Stimulated activated naive CD8-positive, alpha-beta T cell treated with anti-CD3 and anti-CD28 coated beads, Interleukin-15, amount 100 ng/mL, for 72 hours (primary cell): Measurements from ENCODE around the gene MARS2.
"Not testable (repeated sequence)": the region's sequence is repeated elsewhere in the genome, so short reads cannot be mapped to it uniquely, and the experiment has no call there.

Experiments used
- ATAC-seq: fragments of 150-1000 bp; cut with Tn5 transposase; 2 replicates; pipeline ENCODE4 v1.10.0; 2021; ENCODE audit warnings: mild to moderate bottlenecking, moderate library complexity
- DNase-seq, 2 donors: peaks; one replicate each; pipeline ENCODE4 v3.0.0; 2021 to 2022
- H3K27ac Mint-ChIP-seq, 2 donors: one replicate each; pipeline ENCODE4 v1.8.0; 2022; ENCODE audit warnings: mild to moderate bottlenecking in 2 of 2, mixed read lengths in 2 of 2, moderate library complexity in 2 of 2
- H3K27me3 Mint-ChIP-seq: one replicate; pipeline ENCODE4 v1.8.0; 2022; ENCODE audit warnings: mixed read lengths
- H3K4me1 Mint-ChIP-seq: one replicate; pipeline ENCODE4 v1.8.0; 2022; ENCODE audit warnings: mild to moderate bottlenecking, mixed read lengths
- H3K4me3 Mint-ChIP-seq, 2 donors: one replicate each; pipeline ENCODE4 v1.8.0; 2022; ENCODE audit warnings: mild to moderate bottlenecking in 2 of 2, mixed read lengths in 2 of 2, moderate library complexity in 1 of 2
- H3K9me3 Mint-ChIP-seq, 2 donors: one replicate each; pipeline ENCODE4 v1.8.0; 2022; ENCODE audit warnings: mixed read lengths in 2 of 2

MARS2 gene

DNA sequence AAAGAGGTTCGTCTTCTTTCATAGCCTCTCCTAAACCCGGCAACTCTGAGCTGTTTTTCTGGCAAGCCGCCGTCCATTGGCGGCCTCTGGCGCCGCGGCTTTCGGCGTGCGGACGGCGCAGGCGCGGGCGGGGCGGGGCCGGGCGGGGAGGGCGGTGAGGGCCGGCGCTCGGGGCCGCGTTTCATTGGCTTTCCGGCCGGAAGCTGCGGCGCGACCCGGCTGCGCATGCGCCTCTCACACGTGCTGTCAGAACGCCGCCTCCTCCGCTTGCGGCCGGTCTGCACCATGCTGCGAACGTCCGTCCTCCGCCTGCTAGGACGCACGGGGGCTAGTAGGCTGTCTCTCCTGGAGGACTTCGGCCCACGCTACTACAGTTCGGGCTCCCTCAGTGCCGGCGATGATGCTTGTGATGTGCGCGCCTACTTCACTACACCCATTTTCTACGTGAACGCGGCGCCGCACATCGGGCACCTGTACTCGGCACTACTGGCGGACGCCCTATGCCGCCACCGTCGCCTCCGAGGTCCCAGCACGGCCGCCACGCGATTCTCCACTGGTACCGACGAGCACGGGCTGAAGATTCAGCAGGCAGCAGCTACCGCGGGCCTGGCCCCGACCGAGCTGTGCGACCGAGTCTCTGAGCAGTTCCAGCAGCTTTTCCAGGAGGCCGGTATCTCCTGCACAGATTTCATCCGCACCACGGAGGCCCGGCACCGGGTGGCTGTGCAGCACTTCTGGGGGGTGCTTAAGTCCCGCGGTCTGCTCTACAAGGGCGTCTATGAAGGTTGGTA is at the start of gene MARS2:
TSS of gene MARS2 (plus strand) at position 249 of the 791 bp plus-strand sequence. CDS start at position 286, 37 bp downstream.
- H3K4me3 Mint-ChIP-seq: peak within 1 kb of the TSS; percentile 91 to 94
- ATAC-seq: peak; percentile 84
- H3K4me1 Mint-ChIP-seq: peaks cover 58% of the 10 kb centered on the region
- DNase-seq: peak; percentile 91 to 93
- H3K27ac Mint-ChIP-seq: peak within 1 kb of the TSS; percentile 93 to 96
- H3K9me3 Mint-ChIP-seq: no peaks in the 10 kb centered on the region
- H3K27me3 Mint-ChIP-seq: no peaks in the 10 kb centered on the region

DNA sequence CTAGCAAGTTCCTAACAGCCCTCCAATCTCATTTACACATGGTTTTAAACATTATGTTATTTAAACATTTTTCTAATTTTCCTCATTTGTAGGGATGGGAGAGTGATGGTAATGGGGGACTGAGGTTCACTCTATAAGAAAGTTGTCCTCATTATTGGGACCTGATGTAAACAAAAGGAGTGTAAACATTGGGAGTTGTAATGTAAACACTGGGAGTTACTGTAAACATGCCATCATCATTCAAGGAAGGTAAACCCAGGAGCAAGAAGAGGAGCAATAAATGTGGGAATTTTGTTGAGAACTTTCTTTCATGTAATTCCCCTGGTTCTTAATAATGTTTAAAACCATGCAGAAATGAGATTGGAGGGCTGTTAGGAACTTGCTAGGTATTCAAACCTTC is 47.6 kb upstream of the MARS2 start:
- Mint-ChIP-seq H3K9me3 (no peaks in the 10 kb centered on the region), H3K27me3 (no peaks in the 10 kb centered on the region), H3K4me3 (no peak overlapping the region), H3K4me1 (no peaks in the 10 kb centered on the region), H3K27ac (peak overlapping the region in 1 of 2 donors; percentile 11)
- ATAC-seq: no peak
- DNase-seq: no peak

DNA sequence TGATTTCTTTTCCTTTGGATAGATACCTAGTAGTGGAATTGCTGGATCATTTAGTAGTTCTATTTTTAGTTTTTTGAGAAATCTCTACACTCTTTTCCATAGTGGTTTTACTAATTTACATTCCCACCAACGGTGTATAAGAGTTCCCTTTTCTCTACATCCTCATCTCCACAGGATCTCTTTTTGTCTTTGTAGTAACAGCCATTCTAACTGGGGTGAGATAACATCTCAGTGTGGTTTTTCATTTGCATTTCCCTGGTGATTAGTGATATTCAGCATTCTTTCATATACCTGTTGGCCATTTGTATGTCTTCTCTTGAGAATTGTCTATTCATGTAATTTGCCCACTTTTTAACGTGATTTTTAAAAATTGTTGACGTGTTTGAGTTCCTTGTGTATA is 43.5 kb upstream of the MARS2 start:
- Mint-ChIP-seq H3K4me1 (no peaks in the 10 kb centered on the region), H3K9me3 (peaks cover 5 to 12% of the 10 kb centered on the region in 2 donors), H3K27ac (no peak overlapping the region), H3K27me3 (no peaks in the 10 kb centered on the region), H3K4me3 (no peak overlapping the region)
- ATAC-seq (no peak), DNase-seq (no peak)

DNA sequence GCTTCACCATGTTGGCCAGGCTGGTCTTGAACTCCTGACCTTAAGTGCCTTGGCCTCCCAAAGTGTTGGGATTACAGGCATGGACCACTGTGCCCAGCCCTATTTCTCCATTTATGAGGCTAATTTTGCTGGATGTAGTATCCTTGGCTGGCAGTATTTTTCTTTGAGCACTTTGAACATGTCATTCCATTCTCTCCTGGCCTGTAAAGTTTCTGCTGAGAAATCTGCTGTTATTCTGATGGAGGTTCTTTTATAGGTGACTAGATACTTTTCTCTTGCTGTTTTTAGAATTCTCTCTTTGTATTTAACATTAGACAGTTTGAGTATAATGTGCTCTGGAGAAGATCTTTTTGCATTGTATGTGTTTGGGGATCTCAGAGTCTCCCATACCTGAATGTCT is 38.9 kb upstream of the MARS2 start:
- Mint-ChIP-seq H3K9me3 (peaks cover 12 to 24% of the 10 kb centered on the region in 2 donors), H3K27ac (no peak overlapping the region), H3K4me3 (no peak overlapping the region), H3K4me1 (peaks cover 6% of the 10 kb centered on the region), H3K27me3 (no peaks in the 10 kb centered on the region)
- DNase-seq (no peak), ATAC-seq (no peak)

DNA sequence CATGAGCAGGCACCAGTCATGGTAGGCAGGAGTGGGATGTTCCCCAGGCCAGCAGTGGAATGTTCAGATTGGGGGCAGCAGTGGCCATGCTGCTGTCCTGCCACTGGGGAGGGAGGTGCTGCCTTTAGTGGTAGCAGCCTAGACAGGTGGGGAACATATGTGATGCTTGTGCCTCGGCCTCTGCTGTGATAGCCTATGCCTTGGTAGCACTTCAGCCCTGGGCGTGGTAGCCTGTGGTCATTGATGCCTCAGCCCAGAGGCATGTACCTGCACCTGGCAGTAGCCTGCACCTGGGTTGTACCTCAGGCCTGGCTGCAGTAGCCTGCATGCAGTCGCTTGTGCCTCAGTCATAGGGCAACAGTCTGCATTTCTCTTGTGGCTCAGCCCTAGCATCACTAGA is 36.9 kb upstream of the MARS2 start:
- peaks cover 6% of the 10 kb centered on the region for H3K4me1 Mint-ChIP-seq
- no peaks in the 10 kb centered on the region for H3K27me3 Mint-ChIP-seq
- no peak for ATAC-seq
- H3K4me3 Mint-ChIP-seq: no peak overlapping the region
- no peak for DNase-seq
- H3K9me3 Mint-ChIP-seq: peaks cover 12 to 24% of the 10 kb centered on the region in 2 donors
- no peak overlapping the region for H3K27ac Mint-ChIP-seq

DNA sequence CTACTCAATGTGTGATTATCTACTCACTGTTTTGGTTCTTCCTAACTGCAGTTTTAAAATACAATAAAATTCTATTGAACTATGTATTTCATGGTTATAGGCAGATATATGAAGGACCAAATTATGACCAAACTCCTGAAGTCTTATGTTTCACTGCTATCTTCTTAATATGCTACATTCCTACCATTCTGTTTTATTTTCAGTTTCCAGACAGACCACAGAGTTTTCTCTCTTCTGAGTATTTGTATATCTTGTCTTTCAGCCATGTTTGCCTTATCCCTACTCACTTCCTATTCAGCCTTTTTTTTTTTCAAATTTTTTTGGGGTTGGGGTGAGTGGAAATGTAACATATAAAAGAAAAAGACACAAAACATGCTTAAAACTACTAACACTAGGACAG is 36.1 kb upstream of the MARS2 start:
- ATAC-seq: no peak
- H3K9me3 Mint-ChIP-seq: peaks cover 12 to 24% of the 10 kb centered on the region in 2 donors
- no peak overlapping the region for H3K27ac Mint-ChIP-seq
- no peak overlapping the region for H3K4me3 Mint-ChIP-seq
- H3K4me1 Mint-ChIP-seq: peaks cover 6% of the 10 kb centered on the region
- H3K27me3 Mint-ChIP-seq: no peaks in the 10 kb centered on the region
- no peak for DNase-seq

DNA sequence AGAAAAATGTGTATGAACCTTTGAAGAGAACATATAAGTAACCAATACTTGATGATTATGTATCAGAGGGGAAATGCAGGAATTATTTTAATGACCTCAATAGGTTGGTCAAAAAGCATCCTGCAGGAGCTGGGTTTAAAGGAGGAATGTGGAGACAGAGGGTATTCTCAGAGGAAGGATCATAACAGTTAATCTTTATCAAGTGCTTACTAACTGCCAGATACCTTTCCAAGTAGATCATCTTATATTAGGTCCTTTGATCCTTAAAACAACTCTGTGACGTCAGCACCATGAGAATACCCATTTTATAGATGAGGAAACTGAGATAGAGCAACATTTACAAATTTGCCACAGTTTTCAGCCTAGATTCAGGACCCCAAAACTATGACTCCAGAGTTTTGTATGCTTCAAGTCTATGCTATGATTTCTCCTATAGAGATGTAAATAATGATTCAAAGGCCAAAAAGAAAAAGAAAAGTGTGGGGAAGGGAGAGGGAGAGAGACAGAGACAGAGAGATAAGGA is 32.7 kb upstream of the MARS2 start:
- ATAC-seq (no peak), DNase-seq (no peak)
- H3K27me3 Mint-ChIP-seq: no peaks in the 10 kb centered on the region
- H3K4me1 Mint-ChIP-seq: peaks cover 17% of the 10 kb centered on the region
- no peak overlapping the region for H3K4me3 Mint-ChIP-seq
- H3K27ac Mint-ChIP-seq: no peak overlapping the region
- H3K9me3 Mint-ChIP-seq: peaks cover 3 to 4% of the 10 kb centered on the region in 2 donors

DNA sequence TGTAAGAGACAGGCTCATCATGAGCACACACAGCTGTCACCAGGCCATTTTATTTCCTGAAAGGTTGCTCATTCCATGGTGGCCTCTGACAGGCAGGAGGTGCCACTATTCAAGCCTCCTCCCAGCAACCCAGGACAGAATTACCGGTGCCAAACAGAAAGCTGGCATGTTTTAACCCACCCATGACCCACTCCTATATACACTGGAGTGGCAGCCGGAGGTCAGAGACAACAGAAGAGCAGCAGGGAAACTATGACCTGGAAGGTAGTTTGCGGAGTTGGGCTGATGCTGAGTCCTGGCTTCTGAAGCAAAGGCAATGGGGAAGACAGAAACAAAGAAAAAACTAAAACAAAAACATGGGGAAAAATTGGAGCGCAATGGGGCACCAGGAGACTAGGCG is 32.1 kb upstream of the MARS2 start:
- H3K9me3 Mint-ChIP-seq: no peaks in the 10 kb centered on the region
- no peak overlapping the region for H3K4me3 Mint-ChIP-seq
- ATAC-seq (no peak), DNase-seq (no peak)
- no peaks in the 10 kb centered on the region for H3K27me3 Mint-ChIP-seq
- H3K27ac Mint-ChIP-seq: no peak overlapping the region
- H3K4me1 Mint-ChIP-seq: peaks cover 20% of the 10 kb centered on the region

DNA sequence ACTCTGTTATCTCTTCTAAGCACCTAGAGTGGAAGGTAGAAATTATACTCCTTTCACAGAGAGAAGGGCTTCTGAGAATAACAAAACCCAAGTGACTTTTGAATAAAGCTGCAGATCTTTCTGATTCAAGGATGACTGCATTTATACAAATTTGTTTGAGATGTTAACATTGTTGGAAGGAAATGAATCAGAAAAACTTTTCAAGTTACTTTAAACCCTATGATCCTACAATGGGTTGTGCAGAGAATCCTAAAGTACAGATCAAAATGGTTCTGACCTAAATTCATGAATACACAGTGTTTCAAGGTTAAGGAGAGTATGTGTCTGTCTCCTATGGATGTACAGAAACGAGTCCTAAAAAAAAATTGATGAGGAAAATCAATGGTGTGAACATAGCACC is 31.6 kb upstream of the MARS2 start:
- DNase-seq: no peak
- H3K27me3 Mint-ChIP-seq: no peaks in the 10 kb centered on the region
- no peak overlapping the region for H3K4me3 Mint-ChIP-seq
- H3K9me3 Mint-ChIP-seq: no peaks in the 10 kb centered on the region
- no peak overlapping the region for H3K27ac Mint-ChIP-seq
- ATAC-seq: no peak
- H3K4me1 Mint-ChIP-seq: peaks cover 20% of the 10 kb centered on the region

DNA sequence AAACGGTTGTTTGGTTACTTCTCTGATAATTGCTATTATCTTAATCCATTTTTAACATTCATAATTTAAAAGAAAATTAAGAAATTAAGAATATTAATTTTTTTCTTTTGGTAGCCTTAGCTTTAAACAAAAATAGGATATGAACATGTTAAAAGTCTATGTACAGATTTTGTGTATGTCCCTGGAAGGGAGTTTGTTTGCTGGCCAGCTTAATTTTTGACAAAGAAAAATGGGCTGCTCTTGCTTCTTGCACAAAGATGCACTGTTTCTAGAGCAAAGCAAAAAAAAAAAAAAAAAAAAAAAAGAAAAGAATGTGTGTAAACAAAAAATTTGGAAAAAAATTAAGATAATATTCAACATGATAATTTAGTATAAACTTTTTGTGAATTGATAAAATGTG is 31.1 kb upstream of the MARS2 start:
- H3K4me3 Mint-ChIP-seq: no peak overlapping the region
- H3K4me1 Mint-ChIP-seq: peaks cover 17% of the 10 kb centered on the region
- no peaks in the 10 kb centered on the region for H3K9me3 Mint-ChIP-seq
- DNase-seq: no peak
- H3K27me3 Mint-ChIP-seq: no peaks in the 10 kb centered on the region
- no peak for ATAC-seq
- H3K27ac Mint-ChIP-seq: no peak overlapping the region

DNA sequence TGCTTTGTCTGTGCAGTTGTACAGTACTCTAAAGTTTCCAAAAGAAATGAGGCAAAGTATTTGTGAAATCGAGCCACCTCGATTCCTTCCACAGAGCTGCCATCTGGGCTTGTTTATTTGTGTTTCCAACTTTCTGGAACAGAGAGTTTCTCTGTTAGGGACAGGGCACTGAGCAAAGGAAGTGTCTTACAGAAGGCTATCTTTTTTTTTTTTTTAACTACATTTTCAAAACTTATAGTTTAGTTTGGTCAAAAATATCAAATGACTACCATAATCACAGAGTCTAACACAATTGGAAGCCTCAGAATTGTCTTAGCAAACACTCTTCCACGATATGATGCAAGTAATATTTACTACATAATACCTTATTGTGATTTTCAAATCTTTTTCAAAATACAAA is 30.6 kb upstream of the MARS2 start:
- Mint-ChIP-seq H3K9me3 (no peaks in the 10 kb centered on the region), H3K27ac (no peak overlapping the region), H3K4me1 (peaks cover 14% of the 10 kb centered on the region), H3K27me3 (no peaks in the 10 kb centered on the region), H3K4me3 (no peak overlapping the region)
- no peak for DNase-seq
- ATAC-seq: no peak

DNA sequence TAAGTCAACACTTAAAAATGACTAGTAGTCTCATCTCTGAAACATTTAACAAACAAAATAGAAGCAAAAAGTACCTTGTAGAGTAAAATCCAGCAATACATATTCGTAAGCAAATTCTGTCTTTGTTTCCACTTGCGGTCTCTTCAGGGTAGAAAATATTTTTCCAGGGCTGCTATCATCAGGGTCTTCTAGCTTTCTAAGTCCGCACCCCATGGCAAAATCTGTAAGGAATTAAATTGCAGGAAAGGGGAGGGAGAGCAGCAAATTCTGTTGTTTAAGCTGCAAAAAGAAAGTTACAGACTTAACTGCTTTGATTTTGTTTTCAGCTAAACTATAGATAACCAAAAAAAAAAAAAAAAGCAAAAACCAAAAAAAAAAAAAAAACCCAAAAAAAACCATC is 29.9 kb upstream of the MARS2 start, which contains the start of gene RFTN2:
TSS of gene RFTN2 (minus strand) at position 342 of the 400 bp plus-strand sequence. CDS start at position 213, 129 bp downstream.
- H3K27me3 Mint-ChIP-seq: no peaks in the 10 kb centered on the region
- DNase-seq (no peak), ATAC-seq (no peak)
- H3K4me1 Mint-ChIP-seq: peaks cover 14% of the 10 kb centered on the region
- H3K9me3 Mint-ChIP-seq: no peaks in the 10 kb centered on the region
- no peak within 1 kb of the TSS for H3K27ac Mint-ChIP-seq
- no peak within 1 kb of the TSS for H3K4me3 Mint-ChIP-seq

DNA sequence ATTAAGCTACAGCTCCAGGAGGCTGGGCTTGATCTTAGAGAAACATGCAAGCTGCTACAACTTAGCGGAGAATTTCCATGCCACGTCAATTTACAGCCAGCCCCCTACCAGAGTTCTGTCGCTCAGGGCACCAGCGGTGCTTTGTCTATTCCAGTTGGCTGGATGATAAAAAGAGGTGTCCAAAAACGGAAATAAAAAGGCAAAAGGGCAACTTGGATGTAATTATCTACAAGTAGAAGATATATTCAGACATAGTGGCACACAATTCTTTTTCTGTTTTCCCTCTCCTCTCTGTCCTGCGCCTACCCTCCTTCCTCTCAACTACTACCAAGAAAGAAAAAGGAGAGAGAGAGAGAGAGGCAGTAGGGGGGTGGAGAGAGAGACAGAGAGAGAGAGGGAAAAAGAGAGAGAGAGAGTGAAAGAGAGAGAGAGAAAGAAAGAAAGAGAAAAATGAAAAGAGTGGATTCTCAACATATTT is 29.4 kb upstream of the MARS2 start:
- peaks cover 14% of the 10 kb centered on the region for H3K4me1 Mint-ChIP-seq
- DNase-seq: no peak

DNA sequence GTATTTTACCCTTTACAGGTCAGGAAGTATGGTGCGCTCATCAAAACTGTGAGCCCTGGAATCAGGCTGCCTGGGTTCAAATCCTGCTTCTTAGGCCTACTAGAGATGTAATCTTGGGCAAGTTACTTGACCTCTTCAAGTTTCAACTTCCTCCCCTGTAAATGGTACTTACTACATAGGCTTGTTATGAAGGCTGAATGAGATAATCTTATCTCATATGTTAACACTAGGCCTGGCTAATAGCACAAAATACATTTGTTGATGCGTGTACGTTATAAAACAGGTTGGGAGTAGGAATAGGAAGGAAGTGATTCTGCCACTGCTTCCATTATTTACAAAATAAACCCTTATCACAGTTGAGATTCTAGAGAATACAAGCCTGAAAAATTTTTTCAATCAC is 28.1 kb upstream of the MARS2 start:
- no peaks in the 10 kb centered on the region for H3K27me3 Mint-ChIP-seq
- H3K4me1 Mint-ChIP-seq: peaks cover 14% of the 10 kb centered on the region
- DNase-seq: no peak
- H3K27ac Mint-ChIP-seq: no peak overlapping the region
- no peak for ATAC-seq
- H3K4me3 Mint-ChIP-seq: no peak overlapping the region
- H3K9me3 Mint-ChIP-seq: no peaks in the 10 kb centered on the region

More for the DNA sequence above, 29.4 kb upstream of the MARS2 start:
- no peak for ATAC-seq
- Mint-ChIP-seq H3K4me3 (no peak overlapping the region), H3K27me3 (no peaks in the 10 kb centered on the region), H3K9me3 (no peaks in the 10 kb centered on the region), H3K27ac (no peak overlapping the region)

DNA sequence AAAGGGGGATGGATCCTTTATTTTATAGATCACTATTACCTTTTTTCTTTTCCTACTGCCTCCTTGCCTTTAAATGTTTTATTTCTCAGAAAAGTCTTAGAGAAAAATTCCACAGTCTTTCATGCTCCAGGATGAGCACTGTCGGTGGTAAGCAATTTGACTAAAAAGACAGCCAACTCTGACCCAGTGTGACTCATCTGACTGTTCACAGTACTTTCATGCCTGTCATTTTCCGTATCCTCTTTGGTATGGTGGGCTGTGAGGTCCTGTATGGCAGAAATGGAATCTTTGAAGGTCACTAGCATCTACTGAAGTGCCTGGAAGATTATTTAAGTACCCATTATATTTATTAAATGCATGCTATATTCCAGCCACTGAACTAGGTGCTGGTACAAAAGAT is 27.7 kb upstream of the MARS2 start:
- no peak for DNase-seq
- Mint-ChIP-seq H3K27ac (no peak overlapping the region), H3K4me3 (no peak overlapping the region), H3K4me1 (peaks cover 14% of the 10 kb centered on the region), H3K27me3 (peaks cover 1% of the 10 kb centered on the region), H3K9me3 (no peaks in the 10 kb centered on the region)
- ATAC-seq: no peak

DNA sequence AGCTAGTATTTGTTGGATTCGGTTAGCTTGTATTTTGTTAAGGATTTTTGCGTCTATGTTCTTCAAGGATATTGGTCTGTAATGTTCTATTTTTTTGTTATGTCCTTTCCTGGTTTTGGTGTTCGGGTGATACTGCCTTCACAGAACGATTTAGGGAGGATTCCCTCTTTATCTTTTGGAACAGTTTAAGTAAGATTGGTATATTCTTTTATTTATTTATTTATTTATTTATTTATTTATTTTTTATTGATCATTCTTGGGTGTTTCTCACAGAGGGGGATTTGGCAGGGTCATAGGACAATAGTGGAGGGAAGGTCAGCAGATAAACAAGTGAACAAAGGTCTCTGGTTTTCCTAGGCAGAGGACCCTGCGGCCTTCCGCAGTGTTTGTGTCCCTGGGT is 10.0 kb upstream of the MARS2 start:
- H3K9me3 Mint-ChIP-seq, DNase-seq, H3K4me3 Mint-ChIP-seq, H3K27me3 Mint-ChIP-seq, ATAC-seq, H3K4me1 Mint-ChIP-seq, H3K27ac Mint-ChIP-seq: not testable (repeated sequence)
